Measurements from ENCODE around the gene GLCCI1. TPM values are rescaled to one million over a fixed set of nuclear protein-coding genes. Genes with fewer than 3 reads are reported as not detected.

GLCCI1 gene
- total and polyA plus RNA-seq, 10 of the 15 experiments (the other 5 are each of a cell fraction or from before 2014, with no cell fraction given) = 12.6 to 92.0 (median 27.6) TPM

GRCh38 chr7:7921830-7922229, 46.8 kb upstream of the GLCCI1 start:
- in situ Hi-C loops (cut with MboI) = no loop called here
- Histone ChIP-seq H3K27me3 (replicated peaks in 1 of 2; ENCODE audit: control insufficient read depth in 2 of 2, insufficient read depth in 2 of 2, low read length in 1 of 2) (no peaks in the 10 kb centered on the region), H4K20me1 (ENCODE audit: control insufficient read depth, insufficient read depth) (no peaks in the 10 kb centered on the region), H3K4me3 (no peak overlapping the region), H3K27ac (ENCODE audit: control insufficient read depth, insufficient read depth) (no peak overlapping the region), H3K4me1 (ENCODE audit: control insufficient read depth, insufficient read depth, low read length) (peaks cover 50% of the 10 kb centered on the region), H3K9ac (ENCODE audit: control insufficient read depth, insufficient read depth, low read length) (no peak overlapping the region), H3K9me3 (replicated peaks; ENCODE audit: control insufficient read depth, insufficient read depth, low read length) (peaks cover 3% of the 10 kb centered on the region), H3K36me3 (ENCODE audit: control insufficient read depth in 2 of 2, insufficient read depth in 2 of 2, low read length in 1 of 2) (no peaks in the 10 kb centered on the region), H3K4me2 (ENCODE audit: control insufficient read depth, insufficient read depth) (no peak overlapping the region), H2AFZ (ENCODE audit: control insufficient read depth, low read depth, low read length) (no peak overlapping the region), H3K79me2 (ENCODE audit: control insufficient read depth, insufficient read depth, low read length) (no peaks in the 10 kb centered on the region; the same call in 1 of the 2 replicates)
- ChIA-PET POLR2A (interaction anchor here (1.3 to 2.8 kb wide), 2 partner anchors 8 to 44 kb away, joined by 5 to 17 read pairs; no protein-coding TSS in a partner anchor), CTCF (interaction anchor here (0.6 to 1.7 kb wide), 3 partner anchors 9 to 147 kb away, joined by 3 to 4 read pairs (median 3); no protein-coding TSS in a partner anchor), RAD21 (ENCODE audit: unreplicated experiment) (interaction anchor here (3.4 kb wide), 1 partner anchor 23 kb away, joined by 34 read pairs; no protein-coding TSS in a partner anchor), SMC1A (ENCODE audit: uncharacterized antibody, unreplicated experiment) (interaction anchor here (0.8 to 4.2 kb wide), 7 partner anchors 10 to 199 kb away, joined by 3 to 46 read pairs (median 6); no protein-coding TSS in a partner anchor)
- DNase-seq (ENCODE audit: low read depth, low spot score) (no peak), ATAC-seq (no peak), FAIRE-seq (no peak)
- intact Hi-C loops (cut with micrococcal nuclease; ENCODE audit: unreplicated experiment) = loop anchor here (2.0 kb wide), 1 partner anchor 101 kb away; no protein-coding TSS in a partner anchor
- BruUV-seq (replicated peaks) = no TSS peak
- TF ChIP-seq YBX1 (IDR thresholded peaks at IDR 0.05) (no peak), HDAC6 (IDR thresholded peaks at IDR 0.05; ENCODE audit: unreplicated experiment) (no peak), RELA (IDR thresholded peaks at IDR 0.05; ENCODE audit: borderline replicate concordance, partially characterized antibody) (no peak)
- TF ChIP-seq, protein P1, sequence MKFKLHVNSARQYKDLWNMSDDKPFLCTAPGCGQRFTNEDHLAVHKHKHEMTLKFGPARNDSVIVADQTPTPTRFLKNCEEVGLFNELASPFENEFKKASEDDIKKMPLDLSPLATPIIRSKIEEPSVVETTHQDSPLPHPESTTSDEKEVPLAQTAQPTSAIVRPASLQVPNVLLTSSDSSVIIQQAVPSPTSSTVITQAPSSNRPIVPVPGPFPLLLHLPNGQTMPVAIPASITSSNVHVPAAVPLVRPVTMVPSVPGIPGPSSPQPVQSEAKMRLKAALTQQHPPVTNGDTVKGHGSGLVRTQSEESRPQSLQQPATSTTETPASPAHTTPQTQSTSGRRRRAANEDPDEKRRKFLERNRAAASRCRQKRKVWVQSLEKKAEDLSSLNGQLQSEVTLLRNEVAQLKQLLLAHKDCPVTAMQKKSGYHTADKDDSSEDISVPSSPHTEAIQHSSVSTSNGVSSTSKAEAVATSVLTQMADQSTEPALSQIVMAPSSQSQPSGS (IDR thresholded peaks at IDR 0.05; ENCODE audit: low read length) = no peak
- TF ChIP-seq, protein P2, sequence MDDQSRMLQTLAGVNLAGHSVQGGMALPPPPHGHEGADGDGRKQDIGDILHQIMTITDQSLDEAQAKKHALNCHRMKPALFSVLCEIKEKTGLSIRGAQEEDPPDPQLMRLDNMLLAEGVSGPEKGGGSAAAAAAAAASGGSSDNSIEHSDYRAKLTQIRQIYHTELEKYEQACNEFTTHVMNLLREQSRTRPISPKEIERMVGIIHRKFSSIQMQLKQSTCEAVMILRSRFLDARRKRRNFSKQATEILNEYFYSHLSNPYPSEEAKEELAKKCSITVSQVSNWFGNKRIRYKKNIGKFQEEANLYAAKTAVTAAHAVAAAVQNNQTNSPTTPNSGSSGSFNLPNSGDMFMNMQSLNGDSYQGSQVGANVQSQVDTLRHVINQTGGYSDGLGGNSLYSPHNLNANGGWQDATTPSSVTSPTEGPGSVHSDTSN (IDR thresholded peaks at IDR 0.05; ENCODE audit: insufficient replicate concordance, low read depth, low read length) = no peak
